ENCODE results near the gene GALNTL6. TPM values are rescaled to one million over a fixed set of nuclear protein-coding genes. Genes with fewer than 3 reads are reported as not detected.

The GALNTL6 gene
- total RNA-seq, 1 donor = not detected

GRCh38 chr4:171919314-171919713 lies 106.1 kb downstream of the GALNTL6 start:
- TF ChIP-seq CTCF (IDR thresholded peaks at IDR 0.05; ENCODE audit: insufficient read depth, low read length) = no peak
- no peak overlapping the region for H3K4me3 ChIP-seq (ENCODE audit: low read depth, low read length)
- no peak for DNase-seq (ENCODE audit: low read depth)

GRCh38 chr4:171920901-171921300 lies 107.7 kb downstream of the GALNTL6 start:
- TF ChIP-seq CTCF (IDR thresholded peaks at IDR 0.05; ENCODE audit: insufficient read depth, low read length) = no peak
- no peak overlapping the region for H3K4me3 ChIP-seq (ENCODE audit: low read depth, low read length)
- no peak for DNase-seq (ENCODE audit: low read depth)

- no peak for DNase-seq (ENCODE audit: low read depth)
- no peak for TF ChIP-seq CTCF (IDR thresholded peaks at IDR 0.05; ENCODE audit: insufficient read depth, low read length)
- no peak overlapping the region for H3K4me3 ChIP-seq (ENCODE audit: low read depth, low read length)
These were observed 111.7 kb downstream of the GALNTL6 start for GRCh38 chr4:171924746-171925376.

- TF ChIP-seq CTCF (IDR thresholded peaks at IDR 0.05; ENCODE audit: insufficient read depth, low read length) = no peak
- no peak overlapping the region for H3K4me3 ChIP-seq (ENCODE audit: low read depth, low read length)
- DNase-seq (ENCODE audit: low read depth) = no peak
These were observed 115.1 kb downstream of the GALNTL6 start for GRCh38 chr4:171928336-171928735.

GRCh38 chr4:171929477-171929876 lies 116.3 kb downstream of the GALNTL6 start:
- TF ChIP-seq CTCF (IDR thresholded peaks at IDR 0.05; ENCODE audit: insufficient read depth, low read length) = no peak
- no peak for DNase-seq (ENCODE audit: low read depth)

GRCh38 chr4:171929907-171930306 lies 116.7 kb downstream of the GALNTL6 start:
- DNase-seq (ENCODE audit: low read depth) = no peak
- no peak overlapping the region for H3K4me3 ChIP-seq (ENCODE audit: low read depth, low read length)
- no peak for TF ChIP-seq CTCF (IDR thresholded peaks at IDR 0.05; ENCODE audit: insufficient read depth, low read length)

More at GRCh38 chr4:171929477-171929876, 116.3 kb downstream of the GALNTL6 start:
- no peak overlapping the region for H3K4me3 ChIP-seq (ENCODE audit: low read depth, low read length)

- no peak for DNase-seq (ENCODE audit: low read depth)
- no peak overlapping the region for H3K4me3 ChIP-seq (ENCODE audit: low read depth, low read length)
- no peak for TF ChIP-seq CTCF (IDR thresholded peaks at IDR 0.05; ENCODE audit: insufficient read depth, low read length)
These were observed 119.0 kb downstream of the GALNTL6 start for GRCh38 chr4:171932238-171932637.
